Neural progenitor cell (in vitro differentiated cells): ENCODE results near the gene ESRRG. TPM values are rescaled to one million over a fixed set of nuclear protein-coding genes. Genes with fewer than 3 reads are reported as not detected.

Experiments
- DNase-seq: peaks from one replicate; pipeline ENCODE4 v3.0.0-alpha.2; 2016; ENCODE audit warnings: low spot score
- H2AFZ ChIP-seq: fragments of 200-600 bp; sonication (generic); replicated peaks from 2 replicates; pipeline ENCODE4 v1.6.1; 2016; ENCODE audit warnings: antibody characterized with exemption
- H3F3A ChIP-seq: fragments of 200-600 bp; sonication (generic); 2 replicates; pipeline ENCODE4 v1.6.1; 2016; ENCODE audit warnings: antibody characterized with exemption, low read depth
- H3K27ac ChIP-seq: fragments of 200-600 bp; sonication (generic); 2 replicates; pipeline ENCODE4 v1.5.1; 2016; ENCODE audit warnings: mild to moderate bottlenecking
- H3K27me3 ChIP-seq: fragments of 200-600 bp; sonication (generic); 2 replicates; pipeline ENCODE4 v1.6.1; 2016; ENCODE audit warnings: mild to moderate bottlenecking, moderate library complexity
- H3K36me3 ChIP-seq: fragments of 200-600 bp; sonication (generic); 2 replicates; pipeline ENCODE4 v1.5.1; 2016
- H3K4me1 ChIP-seq: fragments of 200-600 bp; sonication (generic); 2 replicates; pipeline ENCODE4 v1.6.1; 2016; ENCODE audit warnings: mixed run types
- H3K4me2 ChIP-seq: fragments of 200-600 bp; sonication (generic); 2 replicates; pipeline ENCODE4 v1.6.1; 2016
- H3K4me3 ChIP-seq: fragments of 200-600 bp; sonication (generic); 2 replicates; pipeline ENCODE4 v1.5.1; 2016
- H3K79me2 ChIP-seq: fragments of 200-600 bp; sonication (generic); 2 replicates; pipeline ENCODE4 v1.6.1; 2016; ENCODE audit warnings: low read depth
- H3K9ac ChIP-seq: fragments of 200-600 bp; sonication (generic); 2 replicates; pipeline ENCODE4 v1.6.1; 2016
- H3K9me3 ChIP-seq: fragments of 200-600 bp; sonication (generic); 2 replicates; pipeline ENCODE4 v1.5.1; 2016; ENCODE audit warnings: low read depth
- H4K20me1 ChIP-seq: fragments of 200-600 bp; sonication (generic); 2 replicates; pipeline ENCODE4 v1.6.1; 2016; ENCODE audit warnings: low read depth
- H3K27ac Mint-ChIP-seq: 3 replicates; pipeline ENCODE4 v1.8.0; 2021; ENCODE audit warnings: mixed read lengths
- H3K27me3 Mint-ChIP-seq: 2 replicates; pipeline ENCODE4 v1.8.0; 2022; ENCODE audit warnings: low read depth, mild to moderate bottlenecking, inconsistent platforms, moderate library complexity, mixed read lengths; ENCODE audit not compliant: insufficient read depth
- H3K36me3 Mint-ChIP-seq: 3 replicates; pipeline ENCODE4 v1.8.0; 2021; ENCODE audit warnings: mixed read lengths
- H3K4me1 Mint-ChIP-seq: 3 replicates; pipeline ENCODE4 v1.8.0; 2021; ENCODE audit warnings: mixed read lengths
- H3K4me3 Mint-ChIP-seq: 3 replicates; pipeline ENCODE4 v1.8.0; 2021; ENCODE audit warnings: mild to moderate bottlenecking, moderate library complexity, mixed read lengths
- H3K9me3 Mint-ChIP-seq: 3 replicates; pipeline ENCODE4 v1.8.0; 2020; ENCODE audit warnings: mixed read lengths
- CTCF ChIP-seq: fragments of 200-600 bp; sonication (generic); IDR thresholded peaks from 2 replicates; pipeline ENCODE4 v1.5.1; 2017; ENCODE audit warnings: antibody characterized with exemption, mild to moderate bottlenecking
- EZH2 ChIP-seq: fragments of 200-600 bp; sonication (generic); IDR thresholded peaks from 2 replicates; pipeline ENCODE4 v1.6.1; 2017; ENCODE audit warnings: antibody characterized with exemption, mild to moderate bottlenecking, moderate library complexity
- EZH2phosphoT487 ChIP-seq: fragments of 200-600 bp; sonication (generic); IDR thresholded peaks from 2 replicates; pipeline ENCODE4 v1.6.1; 2017; ENCODE audit warnings: antibody characterized with exemption
- total RNA-seq: library from RNA; depleted of rRNA; stranded (reverse); fragments of >200 nt; gene quantifications from 2 replicates; pipeline ENCODE4 v1.2.3, GENCODE V29; 2015; ENCODE audit warnings: low replicate concordance

ESRRG gene
- total RNA-seq, 1 donor from 2014 or later: 3.0 TPM

- no peak overlapping the region for H3K27ac ChIP-seq
- H3K36me3 ChIP-seq: no peaks in the 10 kb centered on the region
- peaks cover 3% of the 10 kb centered on the region for H3K9me3 Mint-ChIP-seq
- peaks cover 8% of the 10 kb centered on the region for H3K4me1 Mint-ChIP-seq
- H4K20me1 ChIP-seq: no peaks in the 10 kb centered on the region
- H3K27me3 ChIP-seq: no peaks in the 10 kb centered on the region
- H3K79me2 ChIP-seq: no peaks in the 10 kb centered on the region
- no peaks in the 10 kb centered on the region for H3F3A ChIP-seq
- no peak overlapping the region for H3K27ac Mint-ChIP-seq
- H3K27me3 Mint-ChIP-seq: no peaks in the 10 kb centered on the region
- no peak overlapping the region for H3K4me3 Mint-ChIP-seq
- H3K36me3 Mint-ChIP-seq: no peaks in the 10 kb centered on the region
- TF ChIP-seq CTCF: no peak
- TF ChIP-seq EZH2phosphoT487: no peak
- no peak for TF ChIP-seq EZH2
- no peak overlapping the region for H3K4me2 ChIP-seq
- no peak for DNase-seq
- no peaks in the 10 kb centered on the region for H3K4me1 ChIP-seq
- H3K9ac ChIP-seq: no peak overlapping the region
- no peak overlapping the region for H2AFZ ChIP-seq
- no peak overlapping the region for H3K4me3 ChIP-seq
- no peaks in the 10 kb centered on the region for H3K9me3 ChIP-seq
Measured at GRCh38 chr1:216453777-216454176, 269.5 kb downstream of the ESRRG start.
